PFSK-1 (cell line): ENCODE data around the gene RTP2.

Source experiments
- POLR2AphosphoS5 ChIP-seq: IDR thresholded peaks from 2 replicates; pipeline ENCODE4 v1.6.1; 2012; ENCODE audit warnings: low read depth, mild to moderate bottlenecking, control low read depth, low read length, moderate library complexity
- SIN3A ChIP-seq: IDR thresholded peaks from 2 replicates; pipeline ENCODE4 v1.6.1; 2012; ENCODE audit warnings: mild to moderate bottlenecking, low read length, moderate library complexity, borderline replicate concordance; ENCODE audit not compliant: insufficient read depth
- TF ChIP-seq, protein P1 (sequence below), 2 experiments: IDR thresholded peaks; 2 replicates each; pipeline versions ENCODE4 v1.6.1 to v1.8.0; 2011 to 2012; ENCODE audit warnings: low read depth in 2 of 2, low read length in 2 of 2, control low read depth in 1 of 2, inconsistent platforms in 1 of 2, mild to moderate bottlenecking in 1 of 2, moderate library complexity in 1 of 2; ENCODE audit not compliant: insufficient read depth in 1 of 2

DNA sequence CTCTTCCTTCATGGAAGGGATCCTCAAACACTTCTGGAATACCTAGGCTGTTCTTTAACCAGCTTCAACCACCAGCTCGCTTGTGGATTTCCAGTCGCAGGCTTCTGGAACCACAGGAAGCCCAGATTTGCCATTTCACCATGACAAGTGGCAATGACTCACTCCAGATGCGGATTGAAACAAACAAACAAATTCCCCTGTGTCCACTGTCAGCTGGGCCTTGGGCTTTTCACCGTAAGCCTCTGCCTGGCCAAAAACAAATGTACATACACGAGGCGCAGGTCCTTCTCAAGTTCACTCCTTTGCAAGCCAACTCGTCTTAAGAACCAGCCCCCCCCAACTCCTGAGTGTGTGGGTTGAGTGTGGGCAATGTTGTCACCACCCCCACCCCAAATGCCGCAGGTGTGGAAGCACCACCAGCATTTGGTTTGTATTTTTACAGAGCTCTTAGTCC, 34.1 kb upstream of the RTP2 start:
- TF ChIP-seq, protein P1, sequence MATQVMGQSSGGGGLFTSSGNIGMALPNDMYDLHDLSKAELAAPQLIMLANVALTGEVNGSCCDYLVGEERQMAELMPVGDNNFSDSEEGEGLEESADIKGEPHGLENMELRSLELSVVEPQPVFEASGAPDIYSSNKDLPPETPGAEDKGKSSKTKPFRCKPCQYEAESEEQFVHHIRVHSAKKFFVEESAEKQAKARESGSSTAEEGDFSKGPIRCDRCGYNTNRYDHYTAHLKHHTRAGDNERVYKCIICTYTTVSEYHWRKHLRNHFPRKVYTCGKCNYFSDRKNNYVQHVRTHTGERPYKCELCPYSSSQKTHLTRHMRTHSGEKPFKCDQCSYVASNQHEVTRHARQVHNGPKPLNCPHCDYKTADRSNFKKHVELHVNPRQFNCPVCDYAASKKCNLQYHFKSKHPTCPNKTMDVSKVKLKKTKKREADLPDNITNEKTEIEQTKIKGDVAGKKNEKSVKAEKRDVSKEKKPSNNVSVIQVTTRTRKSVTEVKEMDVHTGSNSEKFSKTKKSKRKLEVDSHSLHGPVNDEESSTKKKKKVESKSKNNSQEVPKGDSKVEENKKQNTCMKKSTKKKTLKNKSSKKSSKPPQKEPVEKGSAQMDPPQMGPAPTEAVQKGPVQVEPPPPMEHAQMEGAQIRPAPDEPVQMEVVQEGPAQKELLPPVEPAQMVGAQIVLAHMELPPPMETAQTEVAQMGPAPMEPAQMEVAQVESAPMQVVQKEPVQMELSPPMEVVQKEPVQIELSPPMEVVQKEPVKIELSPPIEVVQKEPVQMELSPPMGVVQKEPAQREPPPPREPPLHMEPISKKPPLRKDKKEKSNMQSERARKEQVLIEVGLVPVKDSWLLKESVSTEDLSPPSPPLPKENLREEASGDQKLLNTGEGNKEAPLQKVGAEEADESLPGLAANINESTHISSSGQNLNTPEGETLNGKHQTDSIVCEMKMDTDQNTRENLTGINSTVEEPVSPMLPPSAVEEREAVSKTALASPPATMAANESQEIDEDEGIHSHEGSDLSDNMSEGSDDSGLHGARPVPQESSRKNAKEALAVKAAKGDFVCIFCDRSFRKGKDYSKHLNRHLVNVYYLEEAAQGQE (IDR thresholded peaks at IDR 0.05; ENCODE audit: insufficient read depth in 1 of 2, low read depth in 2 of 2, low read length in 2 of 2), result no peak
- TF ChIP-seq SIN3A (no peak), POLR2AphosphoS5 (no peak)
